Measurements from ENCODE around the gene CDKAL1.
"Not testable (repeated sequence)": the region's sequence is repeated elsewhere in the genome, so short reads cannot be mapped to it uniquely, and the experiment has no call there.

CDKAL1 gene

DNA sequence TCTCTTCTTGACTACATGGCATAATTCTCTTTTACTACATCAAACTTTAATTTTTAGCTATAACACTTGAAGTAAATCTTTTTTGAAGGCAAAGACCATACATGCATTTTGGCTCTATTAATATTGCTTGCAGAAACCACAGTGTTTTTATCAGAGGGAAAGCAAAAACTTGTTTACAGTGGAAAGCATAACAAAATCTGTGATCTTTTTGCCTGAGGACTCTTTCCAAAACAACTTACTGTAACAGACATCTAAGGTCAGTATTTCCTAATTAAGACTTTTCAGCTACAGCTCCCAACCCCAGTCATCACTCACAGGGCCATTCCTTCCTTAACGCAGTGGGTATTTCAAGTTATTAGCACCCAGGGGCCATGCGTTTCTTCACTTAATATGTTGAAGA lies 274.7 kb downstream of the CDKAL1 start:
- no peak for DNase-seq

DNA sequence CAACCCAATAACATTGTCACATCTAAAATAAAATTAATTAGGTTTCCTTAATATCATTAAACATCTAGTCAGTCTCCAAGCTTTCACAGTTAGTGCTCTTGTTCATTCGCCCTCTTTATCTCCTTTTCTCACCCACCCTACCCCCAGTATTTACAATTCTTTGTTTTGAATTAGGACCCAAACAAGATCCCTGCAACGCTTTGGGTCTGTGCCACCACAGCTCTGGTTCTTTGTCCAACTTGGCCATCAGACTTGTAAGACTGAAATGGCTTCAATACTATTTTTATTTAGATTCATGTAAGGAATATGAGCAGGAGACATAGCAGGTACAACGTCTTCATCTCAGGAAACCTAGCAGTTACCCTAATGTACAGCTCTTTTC lies 276.5 kb downstream of the CDKAL1 start:
- no peak for DNase-seq

DNA sequence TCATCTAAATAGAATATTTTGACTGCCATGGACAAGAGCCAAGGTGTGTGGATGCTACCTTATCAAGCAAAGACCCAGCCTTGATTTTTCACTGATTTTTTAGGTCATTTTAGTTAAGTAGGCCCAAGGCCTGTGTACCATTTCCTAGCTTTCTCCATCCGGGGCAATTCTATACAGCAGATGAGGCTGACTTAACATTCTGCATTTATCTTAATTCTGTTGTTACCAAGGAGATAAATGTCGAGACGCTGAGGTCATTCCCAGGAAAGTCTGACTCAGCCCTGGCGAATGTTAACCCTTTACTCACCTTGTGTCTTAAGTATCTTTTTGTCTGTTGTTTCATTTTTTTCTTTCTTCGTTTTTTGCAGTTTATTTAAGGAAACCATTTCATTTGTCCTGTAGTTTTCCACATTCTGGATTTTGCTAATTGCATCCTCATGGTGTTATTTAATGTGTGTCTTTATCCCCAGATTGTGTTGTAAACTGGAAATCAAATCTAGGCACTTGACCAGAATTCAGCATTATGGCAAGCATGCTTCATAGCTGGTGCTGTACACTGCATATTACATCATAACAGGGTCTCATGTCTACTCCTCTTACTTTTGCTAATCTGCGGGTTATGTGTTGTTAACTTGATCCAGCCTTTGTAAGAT lies 277.0 kb downstream of the CDKAL1 start:
- peak; percentile 7 for DNase-seq

DNA sequence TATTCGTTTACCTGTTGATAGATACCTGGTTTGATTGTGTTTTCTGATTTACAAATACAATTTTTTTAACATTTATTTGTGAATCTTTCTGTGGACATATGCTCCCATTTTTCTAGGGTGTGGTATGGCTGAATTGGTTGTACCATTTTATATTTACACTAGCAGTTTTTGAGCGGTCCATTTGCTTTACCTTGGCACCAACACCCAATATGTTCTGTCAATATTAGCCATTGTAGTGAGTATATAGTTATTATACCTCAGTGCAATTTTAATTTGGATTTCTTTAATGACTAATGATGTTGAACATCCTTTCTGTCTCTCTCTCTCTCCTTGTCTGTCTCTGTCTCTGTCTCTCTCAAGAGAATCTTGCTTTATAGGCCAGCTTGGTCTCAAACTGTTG lies 278.5 kb downstream of the CDKAL1 start:
- DNase-seq, result no peak

DNA sequence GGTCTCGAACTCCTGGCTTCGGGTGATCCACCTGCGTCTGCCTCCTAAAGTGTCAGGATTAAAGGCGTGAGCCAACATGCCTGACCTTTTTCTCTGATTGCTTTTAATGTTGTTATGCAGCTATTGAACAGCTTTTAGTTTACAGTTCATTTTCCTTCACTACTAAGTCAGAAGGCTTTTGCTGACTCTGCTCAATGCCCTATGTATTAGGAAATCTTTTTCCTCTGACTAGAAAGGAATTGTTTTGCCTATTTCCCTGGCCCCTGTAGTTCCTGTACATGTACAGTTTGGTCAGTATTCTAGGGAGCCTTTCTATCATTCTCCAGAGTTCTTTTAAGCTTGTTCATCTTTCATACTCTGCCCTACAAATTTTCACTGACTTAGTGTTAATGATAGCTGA lies 280.2 kb downstream of the CDKAL1 start:
- no peak for DNase-seq

DNA sequence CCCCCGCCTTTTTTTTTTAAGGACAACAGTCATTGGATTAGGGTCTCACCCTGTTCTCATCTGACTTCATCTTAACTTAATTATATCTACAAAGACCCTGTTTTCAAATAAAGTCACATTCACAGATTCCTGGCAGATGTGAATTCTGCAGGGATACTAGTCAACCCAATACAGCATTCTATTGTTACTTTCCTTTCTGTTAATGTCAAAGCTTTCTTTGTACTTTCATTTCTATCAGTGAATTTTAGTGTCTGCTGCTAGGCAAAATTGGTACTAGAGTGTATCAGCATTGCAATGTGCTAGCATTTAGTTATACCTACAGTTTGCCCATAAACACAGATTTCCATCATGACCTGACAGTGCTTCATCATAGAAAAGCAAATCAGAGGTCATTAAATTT lies 281.9 kb downstream of the CDKAL1 start:
- DNase-seq, result no peak

DNA sequence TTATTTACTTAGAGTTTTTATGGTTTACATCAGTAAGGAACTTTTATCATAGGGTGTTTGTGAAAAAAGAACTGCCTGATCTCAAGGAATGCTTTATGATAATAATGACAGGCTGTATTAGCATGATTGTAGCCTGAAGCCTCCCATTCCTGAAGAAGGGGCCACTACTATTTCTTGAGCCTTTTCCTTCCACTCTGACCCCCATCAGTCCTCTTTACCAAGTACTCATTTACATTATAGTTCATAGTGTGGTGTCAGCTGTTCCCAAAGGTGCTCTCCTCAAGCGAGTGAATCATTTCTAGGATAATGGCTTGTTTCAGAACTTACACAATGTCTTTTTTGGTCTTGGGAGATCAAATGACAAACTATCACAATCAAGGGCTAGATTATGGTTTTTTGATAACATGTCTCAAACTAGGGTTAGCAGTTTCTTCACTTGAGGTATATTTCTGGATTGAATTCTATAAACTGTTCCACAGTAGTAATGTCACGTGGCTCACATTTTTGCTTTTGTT lies 283.6 kb downstream of the CDKAL1 start:
- DNase-seq, result no peak

DNA sequence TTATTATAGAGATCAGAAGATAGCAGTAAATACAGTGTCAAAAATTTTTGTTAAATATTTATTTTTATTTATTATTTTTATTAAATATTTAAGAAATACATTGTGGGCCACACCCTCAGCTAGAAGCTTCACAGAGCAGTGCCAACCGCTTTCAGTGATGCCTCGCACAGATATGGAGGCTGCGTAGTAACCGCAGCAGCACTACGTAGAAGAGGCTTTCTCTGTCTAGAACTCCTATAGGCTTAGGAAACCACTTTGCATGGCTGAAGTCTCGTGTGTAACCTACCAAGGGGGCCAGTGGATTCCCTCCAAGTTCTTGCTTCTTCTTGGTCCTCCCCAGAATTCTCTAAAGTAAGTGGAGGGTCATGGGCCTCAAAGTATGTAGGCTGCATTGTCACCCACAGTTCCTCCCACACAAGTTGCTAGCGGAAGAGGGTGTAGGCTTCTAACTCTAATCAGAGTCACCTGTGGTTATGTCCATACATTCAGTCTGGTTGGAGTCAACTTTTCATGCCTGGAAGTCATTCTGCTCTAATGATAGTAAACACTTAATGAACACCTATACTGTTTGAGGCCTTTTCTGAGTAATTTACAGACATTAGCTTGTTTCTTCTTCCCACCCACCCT lies 285.6 kb downstream of the CDKAL1 start:
- no peak for DNase-seq

DNA sequence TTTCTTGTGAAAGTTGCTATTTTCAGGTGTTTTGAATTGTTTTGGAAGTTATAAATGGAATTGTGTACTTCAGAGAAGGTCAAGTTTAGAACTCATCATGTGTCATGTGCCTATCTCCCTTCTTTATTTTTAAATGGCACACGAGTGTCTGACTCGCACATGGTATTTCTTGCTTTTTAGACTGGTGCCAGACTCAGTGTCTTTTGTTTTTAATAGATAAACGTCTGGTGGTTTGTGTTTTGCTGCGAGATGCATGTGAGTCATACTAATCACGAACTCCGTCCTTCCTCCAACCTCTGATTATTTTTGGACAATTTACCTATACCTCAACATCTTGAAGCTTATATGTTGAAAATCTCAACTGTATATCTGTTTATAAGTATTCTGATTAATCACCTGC lies 292.1 kb downstream of the CDKAL1 start:
- DNase-seq, result no peak

DNA sequence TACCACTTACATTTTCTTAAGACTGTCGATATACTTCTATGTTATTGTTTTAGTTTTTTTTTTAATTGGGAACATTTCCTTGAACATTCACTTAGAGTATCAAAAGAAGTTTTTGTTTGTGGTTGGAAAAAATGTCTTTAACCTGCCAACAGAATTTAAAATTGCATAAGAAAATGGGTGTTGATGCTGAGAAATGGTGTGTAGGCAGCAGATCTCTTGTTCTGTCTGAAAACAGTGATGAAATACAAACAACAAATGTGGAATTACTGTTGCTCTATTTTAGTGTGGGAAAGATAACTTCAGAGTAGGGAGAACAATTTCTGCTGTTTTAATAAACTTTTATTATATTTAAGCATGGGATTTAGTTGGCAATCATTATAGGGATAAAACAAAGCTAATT lies 293.5 kb downstream of the CDKAL1 start:
- DNase-seq, result no peak

DNA sequence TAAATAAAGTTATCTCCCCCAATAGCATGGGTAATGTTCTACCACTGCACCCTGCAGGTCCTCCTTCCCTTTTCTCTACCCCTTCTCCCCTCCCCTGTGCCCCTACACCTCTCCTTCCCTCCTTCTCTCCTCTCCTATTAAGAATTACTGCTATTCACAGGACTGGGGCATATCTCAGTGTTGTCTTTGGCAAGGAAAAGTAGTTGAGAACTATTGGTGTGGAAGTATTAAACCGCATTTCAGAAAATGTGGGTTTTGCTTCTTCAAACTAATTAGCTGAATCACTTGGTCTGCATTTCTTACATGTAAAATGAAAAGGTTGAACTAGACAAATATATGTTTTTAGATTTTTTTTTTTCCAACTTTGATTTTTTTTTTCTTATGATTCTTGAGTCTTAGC lies 296.3 kb downstream of the CDKAL1 start:
- no peak for DNase-seq

DNA sequence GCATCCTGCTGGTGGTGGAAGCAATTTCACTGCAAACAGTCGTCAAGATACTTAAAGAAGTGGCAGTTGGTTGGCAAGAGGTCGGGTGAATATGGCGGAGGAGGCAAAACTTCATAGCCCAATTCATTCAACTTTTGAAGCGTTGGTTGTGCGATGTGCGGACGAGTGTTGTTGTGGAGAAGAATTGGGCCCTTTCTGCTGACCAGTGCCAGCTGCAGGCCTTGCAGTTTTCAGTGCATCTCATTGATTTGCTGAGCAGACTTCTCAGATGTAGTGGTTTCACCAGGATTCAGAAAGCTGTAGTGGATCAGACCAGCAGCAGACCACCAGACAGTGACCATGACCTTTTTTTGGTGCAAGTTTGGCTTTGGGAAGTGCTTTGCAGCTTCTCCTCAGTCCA lies 297.0 kb downstream of the CDKAL1 start:
- DNase-seq, result not testable (repeated sequence)

DNA sequence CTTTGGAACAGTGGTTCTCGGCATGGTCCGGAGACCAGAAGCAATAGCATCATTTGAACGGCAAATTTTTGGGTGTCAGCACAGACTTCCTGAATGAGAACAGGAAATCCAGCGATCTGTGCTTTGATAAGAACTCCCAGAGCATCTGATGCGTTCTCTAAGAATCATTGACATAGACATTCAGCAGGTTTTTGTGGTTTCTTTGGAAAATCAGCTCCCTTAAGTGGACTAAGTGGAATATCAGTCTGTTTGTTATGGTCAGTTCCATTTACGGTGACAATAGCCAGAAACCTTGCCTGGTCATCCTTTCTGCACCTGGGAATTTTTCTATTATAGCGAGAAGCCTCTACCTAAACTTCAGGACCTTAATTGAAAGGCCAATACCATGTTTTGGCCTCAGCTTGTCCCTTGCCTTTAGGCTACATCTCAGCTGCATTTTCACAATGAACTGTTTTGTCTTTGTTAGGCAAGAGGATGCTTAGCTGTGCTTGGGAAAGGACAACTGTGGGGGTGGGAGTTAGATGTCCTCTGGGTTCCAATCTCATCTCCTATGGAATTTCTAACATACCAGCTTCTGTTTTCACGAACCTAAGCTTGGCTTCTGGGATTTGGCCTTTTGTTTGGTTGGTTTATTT lies 299.7 kb downstream of the CDKAL1 start:
- no peak for DNase-seq

DNA sequence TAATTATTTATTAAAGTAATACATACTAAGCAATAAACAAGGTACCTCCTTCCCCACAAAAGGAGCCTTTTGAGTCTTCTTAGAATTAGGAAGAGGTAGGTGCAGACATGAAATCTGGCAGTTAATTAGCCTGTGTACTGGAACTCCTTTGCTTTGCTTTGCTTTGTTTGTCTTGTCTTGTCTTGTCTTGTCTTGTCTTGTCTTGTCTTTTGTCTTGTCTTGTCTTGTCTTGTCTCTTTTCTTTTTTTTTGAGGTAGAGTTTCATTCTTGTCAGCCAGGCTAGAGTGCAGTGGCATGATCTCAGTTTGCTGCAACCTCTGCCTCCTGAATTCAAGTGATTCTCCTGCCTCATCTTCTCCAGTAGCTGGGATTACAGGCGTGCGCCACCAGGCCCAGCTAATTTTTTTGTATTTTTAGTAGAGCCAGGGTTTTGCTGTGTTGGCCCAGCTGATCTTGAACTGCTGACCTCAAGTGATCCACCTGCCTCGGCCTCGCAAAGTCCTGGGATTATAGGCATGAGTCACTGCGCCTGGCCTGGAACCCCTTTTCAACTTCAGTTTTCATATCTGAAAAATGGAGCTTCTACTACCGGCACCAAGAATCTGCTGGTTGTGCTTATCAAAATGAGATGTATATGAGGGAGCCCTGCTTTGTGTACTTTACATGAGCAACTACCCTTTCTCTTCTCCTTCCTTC lies 301.2 kb downstream of the CDKAL1 start:
- no peak for DNase-seq

DNA sequence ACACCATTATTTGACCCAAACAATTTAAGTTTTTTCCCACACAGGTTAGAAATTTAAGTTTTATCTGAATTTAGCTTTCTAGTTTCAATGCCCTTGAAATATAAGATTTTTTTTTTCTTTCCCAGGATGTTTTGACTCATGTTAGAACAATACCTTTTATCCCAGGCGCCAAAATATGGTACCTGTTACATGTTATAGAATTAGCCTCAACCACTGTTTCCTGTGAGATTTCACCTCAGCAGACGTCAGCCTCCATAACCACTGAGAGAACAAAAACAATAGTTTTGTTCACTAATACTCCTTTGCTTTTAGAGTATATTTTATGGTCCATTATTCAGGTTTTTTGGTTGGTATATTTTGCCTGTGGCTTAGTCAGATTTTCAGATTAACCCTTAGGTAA lies 302.9 kb downstream of the CDKAL1 start:
- no peak for DNase-seq

DNA sequence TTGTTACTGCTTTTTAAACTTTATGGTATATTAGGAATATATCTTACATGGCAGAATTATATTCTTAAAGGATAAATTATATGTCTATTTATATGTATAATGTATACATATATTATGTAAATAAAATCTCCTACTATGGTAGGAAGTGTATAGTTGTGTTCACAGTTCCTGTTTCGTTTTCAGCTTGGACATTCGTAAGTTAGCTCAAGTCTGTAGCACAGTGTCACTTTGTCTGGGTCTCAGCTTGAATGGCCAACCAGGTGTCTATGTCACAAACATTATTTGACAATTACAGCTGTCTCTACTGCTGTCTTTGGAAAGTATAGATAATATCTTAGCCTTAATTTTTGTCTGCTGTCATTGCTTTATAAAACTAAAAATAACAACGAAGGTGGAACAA lies 303.9 kb downstream of the CDKAL1 start:
- DNase-seq, result no peak

DNA sequence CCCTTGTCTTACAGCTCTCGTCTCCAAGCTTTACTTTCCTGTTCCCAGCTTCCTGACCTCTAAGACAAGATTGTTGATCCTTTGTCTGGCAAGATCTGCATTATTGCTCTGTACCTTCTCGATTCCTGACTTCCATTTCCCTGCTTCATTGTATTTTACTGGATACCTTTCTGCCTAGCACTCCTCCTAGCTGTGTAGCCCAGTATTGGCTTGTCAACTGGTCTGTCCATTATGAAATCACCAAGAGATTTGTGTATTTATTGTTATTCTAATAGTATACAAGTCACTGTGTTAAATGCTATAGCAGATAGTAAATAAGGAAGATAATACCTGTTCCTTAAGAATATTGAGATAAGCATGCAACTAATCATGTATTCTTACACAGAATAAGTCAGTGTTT lies 305.4 kb downstream of the CDKAL1 start:
- DNase-seq, result no peak

DNA sequence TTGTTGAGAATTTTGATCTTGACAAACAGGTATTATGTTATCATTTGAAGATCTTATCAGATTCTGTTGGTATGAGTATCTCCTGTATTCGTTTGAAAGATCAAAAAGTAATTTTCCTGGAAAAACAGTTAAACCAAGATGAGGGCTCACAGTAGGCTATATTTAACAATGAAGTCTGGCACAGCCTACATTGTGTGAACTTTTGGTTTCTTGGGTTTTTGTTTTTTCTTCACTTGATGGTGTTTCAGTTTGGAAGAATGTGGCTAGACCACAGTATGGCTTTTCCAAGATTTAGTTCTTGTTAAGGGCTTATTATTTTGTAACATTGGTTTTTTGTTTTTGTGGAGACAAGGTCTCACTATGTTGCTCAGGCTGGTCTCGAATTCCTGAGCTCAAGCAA lies 306.4 kb downstream of the CDKAL1 start:
- no peak for DNase-seq

DNA sequence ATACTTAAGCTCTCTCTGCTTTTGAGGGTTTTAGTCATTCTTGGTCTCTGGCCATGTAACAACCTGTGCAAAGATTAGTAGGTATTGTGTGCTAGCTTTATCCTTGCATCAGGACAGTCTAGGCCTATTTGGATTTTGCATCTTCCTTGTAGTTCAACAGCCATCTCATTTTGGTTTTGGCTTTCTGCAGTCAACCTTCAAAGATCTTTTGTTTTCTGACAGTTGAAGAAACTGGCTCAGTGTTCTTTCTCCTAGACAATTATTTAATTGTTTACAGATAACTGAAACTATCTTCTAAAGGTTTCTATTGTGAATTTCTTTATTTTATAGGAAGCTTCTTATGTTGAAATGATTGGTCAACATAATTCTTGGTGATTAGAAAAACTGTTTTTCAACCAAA lies 307.5 kb downstream of the CDKAL1 start:
- DNase-seq, result no peak

DNA sequence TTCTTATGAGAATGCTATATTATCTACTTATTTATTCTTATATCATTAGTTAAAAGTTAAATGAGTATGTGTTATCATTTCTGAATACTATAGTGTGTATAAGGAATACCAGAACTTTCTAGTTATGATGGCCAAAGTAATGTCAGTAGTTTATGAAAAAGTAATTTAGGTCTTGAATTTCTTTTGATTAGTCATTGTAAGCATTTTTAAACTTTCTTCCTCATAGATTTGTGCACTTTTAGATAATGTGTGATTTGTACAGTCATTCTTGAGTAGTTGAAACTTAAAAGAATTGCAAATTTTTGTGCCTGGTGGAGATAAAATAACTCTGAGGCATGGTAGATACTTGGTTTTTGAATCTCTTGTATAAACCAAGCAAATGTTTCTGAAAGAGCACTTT lies 311.3 kb downstream of the CDKAL1 start:
- no peak for DNase-seq

DNA sequence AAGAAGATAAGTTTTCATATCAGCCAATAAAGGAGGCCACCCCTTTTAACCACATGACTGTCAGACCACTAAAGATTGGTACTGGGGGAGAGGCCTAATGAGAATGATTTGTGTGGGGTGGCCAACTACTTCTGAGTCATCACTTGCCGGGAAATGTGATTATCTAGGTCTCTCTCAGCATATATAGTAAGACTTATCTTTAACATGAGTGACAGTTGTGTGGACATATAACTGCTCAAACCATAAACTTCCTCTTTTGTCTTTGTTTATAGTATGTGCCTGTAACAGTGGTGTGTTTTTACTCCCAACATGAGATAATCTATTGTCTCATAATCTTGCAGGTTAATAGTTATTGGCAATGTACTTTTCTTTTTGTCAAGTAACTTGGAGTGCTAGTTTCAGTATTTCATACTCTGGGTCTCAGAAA lies 312.4 kb downstream of the CDKAL1 start:
- DNase-seq, result no peak

DNA sequence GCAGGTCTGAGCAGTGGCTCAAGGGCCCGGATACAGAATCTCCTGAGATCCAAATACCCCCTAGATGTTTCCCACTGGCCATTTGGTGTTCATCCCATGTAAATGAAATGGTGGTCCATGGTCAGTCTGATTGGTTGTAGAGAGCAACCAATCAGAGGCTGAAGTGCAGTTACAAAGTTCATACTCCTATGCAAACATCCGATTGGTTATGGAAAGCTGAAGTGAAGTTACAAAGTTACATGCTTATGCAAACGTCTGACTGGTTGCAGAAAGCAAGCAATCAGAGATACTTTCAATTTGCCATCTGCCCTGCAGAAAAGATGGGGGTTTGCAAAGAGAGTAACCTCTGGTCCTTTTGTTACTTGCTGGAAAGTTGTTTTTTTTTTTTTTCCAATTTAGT lies 313.6 kb downstream of the CDKAL1 start:
- DNase-seq, result no peak

DNA sequence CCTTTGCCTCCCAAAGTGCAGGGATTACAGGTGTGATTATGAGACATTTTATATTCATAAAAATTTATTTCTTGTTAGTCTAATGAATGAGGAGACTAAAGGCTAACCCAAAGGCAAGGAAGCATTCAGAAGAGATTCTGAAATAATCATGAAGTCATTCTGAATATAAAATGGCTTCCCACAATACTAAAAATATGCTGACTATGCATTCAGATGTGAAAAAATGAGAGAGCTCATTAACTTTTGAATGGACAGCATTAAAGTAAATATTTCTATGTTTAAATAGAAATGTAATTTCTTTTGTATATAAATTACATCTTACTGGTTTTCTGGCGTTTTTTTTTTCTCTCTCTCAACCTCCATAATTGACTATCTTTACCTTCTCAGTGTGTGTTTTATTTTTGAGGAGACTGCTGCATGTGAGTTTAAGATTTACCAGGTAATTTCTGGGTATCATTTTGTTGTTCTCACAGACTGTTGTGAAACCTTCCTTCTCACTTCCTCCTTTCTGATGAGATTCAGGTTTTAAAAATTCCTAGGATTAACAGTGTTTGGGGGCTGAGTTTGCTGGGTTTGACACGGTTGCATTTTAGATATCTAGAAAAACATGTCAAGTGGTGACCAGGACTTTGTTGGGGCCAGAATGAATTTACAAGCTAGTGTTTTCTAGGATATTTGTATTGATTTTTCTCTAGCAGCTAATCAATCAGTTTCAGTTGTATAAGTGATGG lies 316.6 kb downstream of the CDKAL1 start:
- DNase-seq, result no peak

Data from 8988T (cell line).